ENCODE data around the gene LRRC37A.
A peak's percentile ranks its signal among the peaks of the same experiment; 100 is the strongest.
"Not testable (repeated sequence)": the region's sequence is repeated elsewhere in the genome, so short reads cannot be mapped to it uniquely, and the experiment has no call there.

LRRC37A gene

DNA sequence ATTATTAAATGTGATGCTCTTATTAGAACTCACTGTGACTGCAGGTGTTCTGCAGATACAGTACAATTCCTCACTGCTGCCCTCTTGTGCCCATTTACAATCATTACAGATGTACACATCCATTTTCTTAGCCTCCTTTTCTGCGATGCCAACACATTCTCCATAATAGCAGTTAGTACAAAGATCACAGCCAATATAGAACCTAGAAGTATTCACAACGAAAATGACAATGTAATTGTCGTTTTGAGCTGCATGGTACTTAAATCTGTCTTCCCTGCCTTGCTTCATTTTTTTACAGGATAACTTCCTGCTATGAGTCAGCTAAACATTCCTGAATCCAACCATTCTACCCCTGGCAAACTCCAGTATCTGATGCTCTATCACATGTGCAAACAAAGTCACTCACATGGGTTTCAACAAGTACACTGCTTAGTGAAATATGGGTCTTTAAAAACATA, 8.1 kb upstream of the LRRC37A start:
- peak in 26 of 56 donors; percentile 2 to 88 (median 44) for DNase-seq

DNA sequence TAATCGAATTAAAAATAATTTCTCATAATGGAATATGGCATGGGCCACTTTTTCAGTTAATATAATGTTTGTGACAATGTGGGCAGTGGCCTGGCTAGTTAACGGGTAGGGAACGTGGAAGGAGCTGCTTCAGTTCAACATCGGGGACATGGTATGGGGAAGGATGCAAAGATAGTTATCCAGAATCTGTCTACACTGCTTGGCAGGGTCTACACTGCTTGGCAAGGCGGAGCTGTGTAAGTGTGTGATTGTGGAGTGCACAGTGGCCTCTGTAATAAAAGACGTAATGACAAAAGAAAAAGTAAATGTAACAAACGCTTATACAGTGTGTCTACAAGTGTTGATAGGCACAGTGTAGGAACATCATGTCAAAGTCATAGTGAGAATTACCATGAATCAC, 7.3 kb upstream of the LRRC37A start:
- not testable (repeated sequence) for DNase-seq

DNA sequence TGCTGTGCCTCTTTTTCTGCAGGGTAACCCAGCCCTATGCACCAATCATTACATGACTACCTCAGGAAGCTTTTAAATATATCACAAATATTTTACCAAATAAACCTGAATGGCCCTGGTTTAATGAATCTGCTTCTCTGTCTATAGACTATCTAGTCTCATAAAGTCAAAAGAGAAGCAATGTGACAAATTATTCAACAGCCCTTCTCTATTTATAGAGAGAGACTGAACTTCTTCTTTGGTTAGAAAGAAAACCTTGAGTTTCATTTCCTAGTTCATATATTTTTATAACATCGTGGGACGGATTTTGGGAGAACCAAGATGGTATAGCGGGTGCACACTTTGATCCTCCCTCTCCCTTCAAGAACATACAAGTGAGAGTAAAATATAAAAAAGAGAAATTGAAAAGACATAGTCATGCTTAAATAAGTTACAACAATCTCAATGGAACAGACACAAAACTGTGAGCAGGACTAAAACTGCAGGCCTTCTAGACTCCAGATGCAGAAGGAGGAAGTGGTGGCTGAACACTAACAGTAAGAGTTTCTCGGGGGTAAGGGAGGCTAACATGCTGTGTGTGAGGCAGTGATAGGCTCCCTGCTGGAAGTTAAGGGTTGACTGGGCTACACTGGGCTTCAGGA, 3.9 kb upstream of the LRRC37A start:
- DNase-seq, result not testable (repeated sequence)

DNA sequence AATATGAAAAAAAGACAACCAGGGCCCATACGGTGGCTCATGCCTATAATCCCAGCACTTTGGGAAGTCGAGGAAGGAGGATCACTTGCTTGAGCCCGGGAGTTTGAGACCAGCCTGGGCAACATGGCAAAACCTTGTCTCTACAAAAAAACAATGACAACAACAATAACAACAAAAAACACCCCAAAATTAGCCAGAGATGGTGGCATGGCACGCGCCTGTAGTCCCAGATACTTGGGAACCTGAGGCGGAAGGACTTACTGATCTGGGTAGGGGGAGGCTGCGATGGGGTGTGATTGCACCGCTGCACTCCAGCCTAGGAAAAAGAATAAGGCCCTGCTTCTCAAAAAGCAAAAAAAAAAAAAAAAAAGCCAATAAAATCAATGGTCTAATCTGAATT, 3.3 kb upstream of the LRRC37A start:
- DNase-seq, result not testable (repeated sequence)

DNA sequence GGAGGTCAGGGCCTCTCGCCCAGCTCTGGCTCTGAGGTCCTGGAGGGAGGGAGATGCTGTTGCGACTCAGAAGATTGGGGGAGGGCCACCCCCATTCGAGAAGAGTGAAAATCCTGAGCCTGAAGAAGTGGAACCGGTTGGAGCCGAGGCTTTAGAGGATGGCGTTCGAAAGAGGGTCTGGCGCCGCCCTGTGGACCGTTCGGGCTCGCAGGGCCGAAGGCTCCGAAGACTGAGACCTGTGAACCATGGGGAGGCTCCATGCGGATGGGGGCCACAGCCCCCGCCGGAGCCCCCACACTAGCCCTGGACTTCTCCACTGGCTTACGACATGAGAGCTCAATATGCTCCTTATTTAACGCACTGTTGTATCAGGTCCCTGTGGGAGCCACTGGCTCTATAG, 46.3 kb downstream of the LRRC37A start:
- not testable (repeated sequence) for DNase-seq

DNA sequence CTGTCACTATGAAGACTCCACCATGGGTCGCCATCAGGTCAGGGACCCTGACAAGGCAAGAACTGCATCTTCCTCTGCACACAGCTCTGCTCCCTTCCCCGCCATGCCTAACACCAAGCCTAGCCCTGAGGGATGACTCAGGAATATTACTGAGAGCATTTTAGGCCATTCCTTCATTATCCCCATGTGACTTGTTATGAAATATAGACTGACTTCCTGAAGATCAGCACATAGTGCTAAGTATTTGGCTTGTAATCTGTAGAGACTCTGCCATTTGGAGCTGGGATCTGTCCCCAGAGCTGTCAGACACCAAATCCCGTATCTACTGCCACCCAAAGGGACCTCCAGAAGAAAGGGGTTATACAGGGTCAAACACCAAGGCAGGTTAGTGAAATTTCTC, 47.2 kb downstream of the LRRC37A start:
- not testable (repeated sequence) for DNase-seq

DNA sequence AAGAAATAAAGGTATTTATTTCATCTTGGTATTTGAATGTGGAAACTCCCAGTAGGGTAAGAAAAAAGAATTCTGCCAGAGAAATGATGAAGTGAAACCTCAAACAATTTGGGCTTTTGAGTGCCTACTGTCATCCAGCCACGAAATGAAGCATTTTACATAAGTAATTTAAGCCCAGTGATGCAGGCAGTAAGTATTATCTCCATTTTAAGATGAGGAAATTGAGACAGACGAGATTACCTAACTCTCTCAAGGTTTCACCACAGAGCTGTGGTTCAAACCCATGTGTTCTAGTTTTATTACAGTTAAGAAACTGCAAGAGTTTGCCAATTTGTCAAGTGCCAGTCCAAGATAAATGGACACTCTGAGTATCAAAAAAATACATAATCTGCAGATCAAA, 53.4 kb downstream of the LRRC37A start:
- DNase-seq, result not testable (repeated sequence)

DNA sequence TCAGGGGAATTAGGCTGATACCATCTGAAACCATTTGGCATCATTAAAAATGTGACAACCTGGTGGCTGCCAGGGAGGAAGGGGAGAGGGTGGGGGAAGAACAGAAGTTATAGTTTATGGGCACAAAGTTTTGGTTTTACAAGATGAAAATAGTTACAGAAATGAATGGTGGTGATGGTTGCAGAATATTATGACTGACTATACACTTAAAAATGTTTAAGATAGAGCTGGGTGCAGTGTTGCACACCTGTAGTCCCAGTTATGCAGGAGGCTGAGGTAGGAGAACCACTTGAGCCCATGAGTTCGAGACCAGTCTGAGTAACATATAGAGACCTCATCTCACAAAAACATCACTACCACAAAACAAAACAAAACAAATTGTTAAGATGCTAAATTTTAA, 54.1 kb downstream of the LRRC37A start:
- not testable (repeated sequence) for DNase-seq

DNA sequence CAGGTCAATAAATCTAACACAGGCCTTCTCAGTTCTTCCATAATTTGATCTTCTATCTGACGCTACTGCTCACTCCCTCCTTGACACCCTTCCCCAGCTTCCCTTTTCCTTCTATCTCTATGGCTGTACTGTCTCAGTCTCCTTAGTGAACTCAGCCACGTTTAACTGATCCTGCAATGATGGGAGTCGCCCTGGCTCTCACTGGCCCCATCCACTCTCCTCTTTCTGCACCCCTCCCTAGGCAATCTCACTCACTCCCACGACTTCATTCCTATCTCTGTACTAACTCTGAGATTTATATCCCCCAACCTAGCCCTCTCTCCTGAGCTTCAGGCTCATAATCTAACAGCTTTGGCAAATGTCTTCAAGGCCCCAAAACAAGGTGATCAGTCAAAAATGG, 58.9 kb downstream of the LRRC37A start:
- not testable (repeated sequence) for DNase-seq

DNA sequence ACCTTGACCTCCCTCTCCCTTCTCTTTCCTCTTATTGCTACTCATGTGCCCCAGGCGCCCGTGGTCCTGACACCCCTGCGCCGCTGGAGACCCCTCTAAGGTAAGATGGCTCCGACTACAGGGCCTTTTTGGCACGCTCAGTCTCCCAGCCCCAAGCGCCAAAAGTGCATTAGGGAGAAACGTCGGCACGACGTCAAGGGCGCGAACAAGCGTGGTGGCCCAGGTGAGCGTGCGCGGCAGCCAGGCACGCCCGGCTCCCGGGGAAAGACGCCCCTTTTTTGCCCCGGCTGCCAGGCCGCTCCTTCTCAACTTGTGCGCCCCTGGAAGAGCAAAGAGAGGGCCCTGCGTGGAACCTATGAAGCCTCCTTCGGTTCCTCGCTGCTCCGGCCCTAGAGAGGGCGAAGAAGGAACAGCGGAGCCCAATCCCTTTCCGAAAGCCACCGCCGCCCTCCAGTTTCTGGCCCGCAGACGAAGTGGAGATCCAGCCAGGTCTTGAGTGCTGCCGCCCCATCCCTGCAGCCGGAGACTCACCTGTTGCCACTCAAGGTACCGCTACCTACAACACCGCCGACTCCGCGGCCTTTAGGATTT, 66.3 kb downstream of the LRRC37A start:
- not testable (repeated sequence) for DNase-seq

DNA sequence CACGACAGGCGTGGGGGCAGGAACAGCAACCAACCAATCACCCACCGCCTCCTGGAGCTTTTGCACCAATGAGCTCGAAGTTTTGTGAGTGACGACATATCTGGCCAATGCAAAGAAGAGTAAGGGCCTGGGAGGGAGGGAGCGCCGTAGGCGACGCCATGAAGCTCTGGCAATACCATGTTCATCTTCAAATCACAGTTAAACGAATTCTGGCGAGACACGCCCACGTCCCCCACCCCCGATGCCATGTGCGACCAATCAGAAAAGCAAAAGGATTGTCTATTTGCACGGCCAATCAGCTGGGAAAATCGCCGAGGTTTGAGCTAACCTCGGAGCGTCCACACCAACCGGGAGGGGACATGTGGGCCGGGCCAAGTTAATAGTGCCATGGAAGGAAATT, 66.8 kb downstream of the LRRC37A start, which contains the start of gene ARL17B:
ARL17B (minus strand) TSS at position 12 of the 400 bp plus-strand sequence. CDS start 3,369 bp downstream, outside the sequence.
- not testable (repeated sequence) for DNase-seq

DNA sequence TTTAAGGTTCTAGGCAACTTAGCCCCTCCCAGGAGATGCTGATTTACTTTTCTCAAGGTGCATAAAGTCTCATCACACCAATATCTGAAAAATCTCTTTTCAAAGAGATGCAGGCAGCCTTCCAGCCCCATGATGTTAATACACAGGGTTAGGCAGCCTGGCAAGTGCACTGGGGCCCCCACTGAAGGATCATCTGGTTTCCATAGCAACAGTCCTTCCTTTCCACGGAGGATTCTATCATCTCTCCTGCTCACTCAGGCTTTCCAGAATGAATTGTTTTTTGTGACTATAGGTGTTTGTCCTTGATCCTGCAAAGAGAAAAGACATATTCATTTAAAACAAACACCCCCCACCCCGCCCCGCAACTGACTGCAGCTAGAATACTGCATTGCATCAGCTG, 72.6 kb downstream of the LRRC37A start:
- DNase-seq, result not testable (repeated sequence)

DNA sequence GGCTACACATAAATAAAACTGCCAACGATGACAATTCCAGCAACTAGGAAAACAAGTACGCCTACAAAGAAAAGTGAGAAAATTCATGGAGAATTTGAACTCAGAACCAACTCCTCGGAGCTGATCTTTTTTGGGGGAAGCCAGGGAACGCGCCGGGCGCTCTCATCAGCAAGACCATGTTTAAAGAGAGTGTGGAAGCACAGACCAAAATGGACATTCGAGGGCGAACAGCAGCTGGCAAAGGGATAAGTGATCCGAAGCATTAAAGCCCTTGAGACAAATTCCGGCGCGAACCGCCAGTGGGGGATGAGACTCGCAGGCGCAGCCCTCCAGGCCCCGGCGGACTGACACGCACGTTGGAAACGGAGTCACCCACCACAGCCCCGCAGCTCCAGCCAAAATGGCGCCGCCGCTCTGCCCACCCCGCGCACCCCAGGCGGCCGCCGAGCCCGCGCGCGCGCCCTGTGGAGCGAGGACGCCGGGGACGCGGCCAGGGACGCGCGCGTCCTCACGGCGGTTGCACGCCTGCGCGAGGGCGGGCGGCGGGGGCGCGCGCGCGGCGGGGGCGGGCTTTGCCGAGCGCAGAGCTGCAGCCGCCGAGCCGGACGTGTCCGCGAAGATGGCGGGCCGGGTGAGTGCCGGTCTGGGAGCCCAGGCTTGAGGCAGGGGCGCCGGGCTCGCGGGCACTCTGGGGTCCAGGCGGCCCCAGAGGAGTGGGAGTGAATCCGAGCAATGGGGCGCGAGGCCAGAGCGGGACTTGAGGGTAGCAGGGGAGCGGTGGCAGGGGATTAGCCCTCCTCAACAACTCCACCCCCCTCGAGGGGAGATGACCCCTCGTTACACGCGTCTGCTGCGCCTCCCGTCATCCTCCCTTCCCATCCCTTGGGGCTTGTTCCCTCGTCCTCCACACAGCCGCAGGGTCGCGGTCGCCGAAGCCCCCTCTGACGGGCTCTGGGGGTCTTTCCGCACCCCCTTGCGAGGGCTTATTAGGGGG, 77.6 kb downstream of the LRRC37A start:
- not testable (repeated sequence) for DNase-seq

DNA sequence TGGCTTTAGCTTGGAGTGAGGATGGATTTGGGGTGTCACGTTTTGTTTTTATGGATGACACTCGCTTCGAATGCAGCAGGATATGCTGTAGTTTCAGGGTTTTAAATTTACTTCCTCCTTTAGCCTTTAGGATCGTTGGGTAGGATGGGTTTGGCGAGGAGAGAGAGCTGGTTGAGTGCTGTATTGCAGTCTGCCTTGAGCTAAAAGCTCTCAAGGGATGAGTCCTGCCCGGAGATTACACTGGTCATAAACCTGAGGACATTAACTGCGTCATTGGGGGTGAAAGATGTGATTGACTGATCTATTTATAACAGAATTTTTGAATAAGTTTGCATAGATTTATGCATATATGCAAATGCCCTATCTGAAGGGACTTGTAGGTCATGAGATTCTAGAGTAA, 78.5 kb downstream of the LRRC37A start:
- DNase-seq, result not testable (repeated sequence)

DNA sequence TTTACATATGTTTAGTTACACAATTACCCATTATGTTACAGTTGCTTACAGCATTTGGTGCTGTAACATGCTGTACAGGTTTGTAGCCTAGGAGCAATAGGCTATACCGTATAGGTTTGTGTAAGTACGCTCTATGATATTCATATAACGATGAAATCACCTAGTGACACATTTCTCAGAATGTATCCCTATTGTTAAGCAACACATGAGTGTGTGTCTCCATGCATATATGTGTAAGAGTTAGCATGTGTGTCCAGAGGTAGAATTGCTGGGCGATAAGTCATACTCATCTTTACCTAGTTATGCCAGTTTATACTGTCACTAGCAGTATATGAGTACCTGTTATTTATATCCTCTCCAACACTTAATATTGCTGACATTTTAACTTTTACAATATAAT, 88.2 kb downstream of the LRRC37A start:
- DNase-seq, result not testable (repeated sequence)

DNA sequence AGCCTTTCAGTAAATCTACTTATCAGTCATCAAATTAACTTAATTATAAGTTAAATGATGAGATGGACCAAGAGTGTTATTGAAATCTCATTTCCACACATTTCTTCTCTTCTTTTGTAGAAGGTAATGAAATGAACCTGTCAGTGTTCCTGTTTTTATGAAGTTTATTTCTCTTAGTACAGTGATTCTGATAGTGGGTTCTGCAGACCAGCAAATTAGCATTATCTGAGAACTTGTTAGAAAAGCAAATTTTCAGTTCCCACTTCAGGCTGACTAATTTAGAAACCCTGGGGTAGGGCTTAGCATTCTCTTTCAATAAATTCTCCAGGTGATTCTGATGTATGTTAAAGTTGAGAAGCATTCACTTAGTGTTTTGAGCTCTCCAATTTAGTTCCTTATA, 90.6 kb downstream of the LRRC37A start:
- not testable (repeated sequence) for DNase-seq
